ENCODE results near the gene CPNE1.

Gene CPNE1

DNA sequence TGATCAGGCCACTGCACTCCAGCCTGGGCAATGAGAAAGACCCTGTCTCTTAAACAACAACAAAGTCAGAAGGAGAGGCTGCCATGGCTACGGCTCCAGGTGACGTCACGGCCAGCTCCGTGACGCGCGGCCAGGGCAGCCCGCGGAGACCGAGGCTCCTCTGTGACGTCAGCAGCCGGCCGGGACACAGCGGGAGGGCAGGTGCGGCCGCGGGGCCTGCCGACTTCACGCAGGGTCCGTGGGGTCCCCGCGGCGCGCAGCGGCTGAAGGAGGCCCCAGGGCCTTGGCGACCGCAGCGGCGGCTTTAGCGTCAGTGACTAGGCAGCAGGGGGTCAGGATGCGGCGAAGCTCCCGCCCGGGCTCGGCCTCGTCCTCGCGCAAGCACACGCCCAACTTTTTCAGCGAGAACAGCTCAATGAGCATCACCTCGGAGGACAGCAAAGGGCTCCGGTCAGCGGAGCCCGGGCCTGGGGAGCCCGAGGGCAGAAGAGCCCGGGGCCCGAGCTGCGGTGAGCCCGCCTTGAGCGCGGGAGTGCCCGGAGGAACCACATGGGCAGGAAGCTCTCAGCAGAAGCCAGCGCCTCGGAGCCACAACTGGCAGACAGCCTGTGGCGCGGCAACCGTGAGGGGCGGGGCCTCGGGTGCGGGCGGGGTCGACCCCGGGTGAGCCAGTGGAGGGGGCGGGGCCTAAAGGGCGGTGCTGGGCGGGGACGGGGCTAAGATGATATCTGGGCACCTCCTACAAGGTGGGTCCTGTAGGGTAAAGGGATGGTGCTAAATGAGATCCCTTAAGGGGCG, 48.8 kb downstream of the CPNE1 start, which contains the start of gene SPAG4:
Gene SPAG4, plus strand, starts transcription at position 163 of the 798 bp plus-strand sequence. Its CDS starts 175 bp downstream, at position 338.
- Histone ChIP-seq H3K9ac (ENCODE audit: low read length) (peak within 1 kb of the TSS; percentile 70), H3K79me2 (ENCODE audit: low read length) (no peaks in the 10 kb centered on the region), H3K9me3 (ENCODE audit: insufficient read depth, low read length) (peaks cover 3% of the 10 kb centered on the region; the same call in 1 of the 2 replicates), H2AFZ (ENCODE audit: low read depth, low read length) (peak within 1 kb of the TSS; percentile 57; the same call in 1 of the 2 replicates), H3K4me3 (ENCODE audit: low read length) (peak within 1 kb of the TSS; percentile 80), H3K27me3 (ENCODE audit: low read depth, low read length) (no peaks in the 10 kb centered on the region), H4K20me1 (ENCODE audit: insufficient read depth, low read length) (0 out of 2 replicates have a peak, but pooled peaks cover 3% of the 10 kb centered on the region), H3K4me1 (ENCODE audit: low read length) (peaks cover 67% of the 10 kb centered on the region), H3K36me3 (replicated peaks; ENCODE audit: low read depth, low read length) (peaks cover 3% of the 10 kb centered on the region), H3K4me2 (ENCODE audit: low read length) (peak within 1 kb of the TSS; percentile 98), H3K27ac (ENCODE audit: low read length) (peak within 1 kb of the TSS; percentile 50)
- no peak for TF ChIP-seq EZH2phosphoT487 (IDR thresholded peaks at IDR 0.05; ENCODE audit: low read depth)
- TF ChIP-seq, protein P1, sequence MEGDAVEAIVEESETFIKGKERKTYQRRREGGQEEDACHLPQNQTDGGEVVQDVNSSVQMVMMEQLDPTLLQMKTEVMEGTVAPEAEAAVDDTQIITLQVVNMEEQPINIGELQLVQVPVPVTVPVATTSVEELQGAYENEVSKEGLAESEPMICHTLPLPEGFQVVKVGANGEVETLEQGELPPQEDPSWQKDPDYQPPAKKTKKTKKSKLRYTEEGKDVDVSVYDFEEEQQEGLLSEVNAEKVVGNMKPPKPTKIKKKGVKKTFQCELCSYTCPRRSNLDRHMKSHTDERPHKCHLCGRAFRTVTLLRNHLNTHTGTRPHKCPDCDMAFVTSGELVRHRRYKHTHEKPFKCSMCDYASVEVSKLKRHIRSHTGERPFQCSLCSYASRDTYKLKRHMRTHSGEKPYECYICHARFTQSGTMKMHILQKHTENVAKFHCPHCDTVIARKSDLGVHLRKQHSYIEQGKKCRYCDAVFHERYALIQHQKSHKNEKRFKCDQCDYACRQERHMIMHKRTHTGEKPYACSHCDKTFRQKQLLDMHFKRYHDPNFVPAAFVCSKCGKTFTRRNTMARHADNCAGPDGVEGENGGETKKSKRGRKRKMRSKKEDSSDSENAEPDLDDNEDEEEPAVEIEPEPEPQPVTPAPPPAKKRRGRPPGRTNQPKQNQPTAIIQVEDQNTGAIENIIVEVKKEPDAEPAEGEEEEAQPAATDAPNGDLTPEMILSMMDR (IDR thresholded peaks at IDR 0.05; ENCODE audit: low read depth, low read length) = no peak

GRCh38 chr20:35611482-35611881, 53.2 kb downstream of the CPNE1 start:
- Histone ChIP-seq H3K4me3 (ENCODE audit: low read length) (no peak overlapping the region), H2AFZ (ENCODE audit: low read depth, low read length) (no peak overlapping the region), H3K4me2 (ENCODE audit: low read length) (peak overlapping the region; percentile 10; the same call in 1 of the 2 replicates), H3K4me1 (ENCODE audit: low read length) (peaks cover 36% of the 10 kb centered on the region), H3K9ac (ENCODE audit: low read length) (no peak overlapping the region), H3K27me3 (ENCODE audit: low read depth, low read length) (no peaks in the 10 kb centered on the region), H3K9me3 (ENCODE audit: insufficient read depth, low read length) (peaks cover 3% of the 10 kb centered on the region; the same call in 1 of the 2 replicates), H3K27ac (ENCODE audit: low read length) (no peak overlapping the region), H3K79me2 (ENCODE audit: low read length) (no peaks in the 10 kb centered on the region), H3K36me3 (replicated peaks; ENCODE audit: low read depth, low read length) (no peaks in the 10 kb centered on the region), H4K20me1 (ENCODE audit: insufficient read depth, low read length) (no peaks in the 10 kb centered on the region)
- TF ChIP-seq EZH2phosphoT487 (IDR thresholded peaks at IDR 0.05; ENCODE audit: low read depth) = no peak
- TF ChIP-seq, protein P1 (IDR thresholded peaks at IDR 0.05; ENCODE audit: low read depth, low read length) = no peak

GRCh38 chr20:35610833-35611427, 53.8 kb downstream of the CPNE1 start:
- Histone ChIP-seq H3K9ac (ENCODE audit: low read length) (no peak overlapping the region), H3K4me1 (ENCODE audit: low read length) (peaks cover 36% of the 10 kb centered on the region), H3K27ac (ENCODE audit: low read length) (no peak overlapping the region), H3K36me3 (replicated peaks; ENCODE audit: low read depth, low read length) (no peaks in the 10 kb centered on the region), H3K27me3 (ENCODE audit: low read depth, low read length) (no peaks in the 10 kb centered on the region), H3K4me2 (ENCODE audit: low read length) (peak overlapping the region; percentile 10; the same call in 1 of the 2 replicates), H4K20me1 (ENCODE audit: insufficient read depth, low read length) (no peaks in the 10 kb centered on the region), H3K4me3 (ENCODE audit: low read length) (no peak overlapping the region), H3K79me2 (ENCODE audit: low read length) (no peaks in the 10 kb centered on the region), H2AFZ (ENCODE audit: low read depth, low read length) (no peak overlapping the region), H3K9me3 (ENCODE audit: insufficient read depth, low read length) (peaks cover 3% of the 10 kb centered on the region; the same call in 1 of the 2 replicates)
- TF ChIP-seq, protein P1 (IDR thresholded peaks at IDR 0.05; ENCODE audit: low read depth, low read length) = no peak
- TF ChIP-seq EZH2phosphoT487 (IDR thresholded peaks at IDR 0.05; ENCODE audit: low read depth) = no peak
